ENCODE measurements around the gene PSG6. TPM values are rescaled to one million over a fixed set of nuclear protein-coding genes. Genes with fewer than 3 reads are reported as not detected.
"Not testable (repeated sequence)": the region's sequence is repeated elsewhere in the genome, so short reads cannot be mapped to it uniquely, and the experiment has no call there.

The PSG6 gene
- total RNA-seq, 3 donors from 2014 or later (not counting 1 experiment from before 2014, with no cell fraction given), result not detected

- H3K4me3 Mint-ChIP-seq; H3K27me3 ChIP-seq (ENCODE audit: control insufficient read depth, insufficient read depth, low read length); ATAC-seq; H3K4me3 ChIP-seq (ENCODE audit: low read length); H3K27ac ChIP-seq (ENCODE audit: low read length); H3K4me1 Mint-ChIP-seq; H3K27ac Mint-ChIP-seq; DNase-seq; H3K36me3 ChIP-seq (ENCODE audit: control insufficient read depth, insufficient read depth, low read length); H3K9me3 Mint-ChIP-seq; H3K9me3 ChIP-seq (ENCODE audit: control insufficient read depth, insufficient read depth, low read length); H3K4me1 ChIP-seq (ENCODE audit: control insufficient read depth, insufficient read depth, low read length); intact Hi-C loops (cut with micrococcal nuclease); H3K36me3 Mint-ChIP-seq: not testable (repeated sequence)
- peaks cover 6 to 34% of the 10 kb centered on the region in 2 donors for H3K27me3 Mint-ChIP-seq (ENCODE audit: low read depth in 2 of 2)
- WGBS (ENCODE audit: insufficient coverage), result 89% methylated on average over 2 of the region's 4 CpGs
These were observed 42.5 kb downstream of the PSG6 start for GRCh38 chr19:42874901-42875813.

- DNase-seq; H3K4me1 ChIP-seq (ENCODE audit: control insufficient read depth, insufficient read depth, low read length); H3K9me3 ChIP-seq (ENCODE audit: control insufficient read depth, insufficient read depth, low read length); ATAC-seq; H3K27me3 ChIP-seq (ENCODE audit: control insufficient read depth, insufficient read depth, low read length); H3K4me3 Mint-ChIP-seq; H3K27ac ChIP-seq (ENCODE audit: low read length); H3K36me3 ChIP-seq (ENCODE audit: control insufficient read depth, insufficient read depth, low read length); H3K9me3 Mint-ChIP-seq; H3K27ac Mint-ChIP-seq; H3K4me1 Mint-ChIP-seq; H3K4me3 ChIP-seq (ENCODE audit: low read length); H3K36me3 Mint-ChIP-seq; intact Hi-C loops (cut with micrococcal nuclease): not testable (repeated sequence)
- WGBS (ENCODE audit: insufficient coverage), result 96% methylated on average over 3 of the region's 3 CpGs
- peaks cover 6 to 31% of the 10 kb centered on the region in 2 donors for H3K27me3 Mint-ChIP-seq (ENCODE audit: low read depth in 2 of 2)
These were observed 43.6 kb downstream of the PSG6 start for GRCh38 chr19:42874136-42874535.

GRCh38 chr19:42872608-42873007 lies 45.1 kb downstream of the PSG6 start:
- no peaks in the 10 kb centered on the region for H3K36me3 ChIP-seq (ENCODE audit: control insufficient read depth, insufficient read depth, low read length)
- no peak for DNase-seq
- H3K4me3 ChIP-seq (ENCODE audit: low read length), result no peak overlapping the region
- H3K27me3 Mint-ChIP-seq (ENCODE audit: low read depth in 2 of 2), result peaks cover 6 to 27% of the 10 kb centered on the region in 2 donors
- ATAC-seq, result no peak
- intact Hi-C loops (cut with micrococcal nuclease), result no loop called here
- WGBS (ENCODE audit: insufficient coverage), result 75% methylated on average over 3 of the region's 3 CpGs
- H3K9me3 ChIP-seq (ENCODE audit: control insufficient read depth, insufficient read depth, low read length), result no peaks in the 10 kb centered on the region
- H3K27me3 ChIP-seq (ENCODE audit: control insufficient read depth, insufficient read depth, low read length), result no peaks in the 10 kb centered on the region
- H3K36me3 Mint-ChIP-seq, result no peaks in the 10 kb centered on the region
- H3K27ac ChIP-seq (ENCODE audit: low read length), result no peak overlapping the region
- H3K4me1 ChIP-seq (ENCODE audit: control insufficient read depth, insufficient read depth, low read length), result no peaks in the 10 kb centered on the region
- H3K9me3 Mint-ChIP-seq, result no peaks in the 10 kb centered on the region
- TF ChIP-seq CTCF (IDR thresholded peaks at IDR 0.05), result no peak
- H3K4me3 Mint-ChIP-seq, result no peak overlapping the region
- H3K4me1 Mint-ChIP-seq, result no peaks in the 10 kb centered on the region
- no peak overlapping the region for H3K27ac Mint-ChIP-seq

- no peak overlapping the region for H3K4me3 ChIP-seq (ENCODE audit: low read length)
- no peak overlapping the region for H3K4me3 Mint-ChIP-seq
- no peaks in the 10 kb centered on the region for H3K9me3 Mint-ChIP-seq
- no peaks in the 10 kb centered on the region for H3K36me3 ChIP-seq (ENCODE audit: control insufficient read depth, insufficient read depth, low read length)
- WGBS (ENCODE audit: insufficient coverage), result 74% methylated on average over 5 of the region's 5 CpGs
- no peak overlapping the region for H3K27ac ChIP-seq (ENCODE audit: low read length)
- intact Hi-C loops (cut with micrococcal nuclease), result no loop called here
- H3K27ac Mint-ChIP-seq, result no peak overlapping the region
- H3K4me1 ChIP-seq (ENCODE audit: control insufficient read depth, insufficient read depth, low read length), result no peaks in the 10 kb centered on the region
- H3K27me3 Mint-ChIP-seq (ENCODE audit: low read depth in 2 of 2), result peaks cover 0 to 6% of the 10 kb centered on the region in 2 donors
- no peaks in the 10 kb centered on the region for H3K36me3 Mint-ChIP-seq
- H3K27me3 ChIP-seq (ENCODE audit: control insufficient read depth, insufficient read depth, low read length), result no peaks in the 10 kb centered on the region
- no peak for TF ChIP-seq CTCF (IDR thresholded peaks at IDR 0.05)
- no peak for DNase-seq
- no peak for ATAC-seq
- no peaks in the 10 kb centered on the region for H3K9me3 ChIP-seq (ENCODE audit: control insufficient read depth, insufficient read depth, low read length)
- H3K4me1 Mint-ChIP-seq, result peaks cover 0 to 5% of the 10 kb centered on the region in 2 donors
These were observed 60.2 kb downstream of the PSG6 start for GRCh38 chr19:42857544-42857867.
